Spinal cord (tissue), 10 donors: ENCODE measurements around the gene XAGE1B. TPM values are rescaled to one million over a fixed set of nuclear protein-coding genes. Genes with fewer than 3 reads are reported as not detected.
"Not testable (repeated sequence)": the region's sequence is repeated elsewhere in the genome, so short reads cannot be mapped to it uniquely, and the experiment has no call there.

Source experiments
- DNase-seq, 6 donors: peaks; one replicate each; pipeline versions ENCODE4 v3.0.0 to v3.0.0-alpha.2; 2013 to 2015; ENCODE audit warnings: low spot score in 6 of 6, low read depth in 4 of 6
- H3K27ac ChIP-seq: one replicate; pipeline ENCODE4 v1.5.1; 2013; ENCODE audit warnings: low read depth, low read length, control low read depth
- H3K27me3 ChIP-seq: one replicate; pipeline ENCODE4 v1.6.1; 2013; ENCODE audit warnings: low read length; ENCODE audit not compliant: control insufficient read depth, insufficient read depth
- H3K36me3 ChIP-seq: one replicate; pipeline ENCODE4 v1.6.1; 2013; ENCODE audit warnings: low read length; ENCODE audit not compliant: control insufficient read depth, insufficient read depth
- H3K4me1 ChIP-seq: one replicate; pipeline ENCODE4 v1.6.1; 2013; ENCODE audit warnings: low read length; ENCODE audit not compliant: control insufficient read depth, insufficient read depth
- H3K4me3 ChIP-seq: one replicate; pipeline ENCODE4 v1.5.1; 2013; ENCODE audit warnings: low read depth, low read length, control low read depth
- H3K9me3 ChIP-seq: one replicate; pipeline ENCODE4 v1.6.1; 2013; ENCODE audit warnings: low read length; ENCODE audit not compliant: control insufficient read depth, insufficient read depth
- WGBS: methylation state at CpG from one replicate; pipeline ENCODE4 v1.1.5; 2013; ENCODE audit warnings: missing lambda C conversion rate; ENCODE audit not compliant: insufficient coverage; 5-methylcytosine and 5-hydroxymethylcytosine counted together
- polyA plus RNA-seq, 2 donors: library from polyadenylated mRNA; unstranded; fragments of 120-200 nt; gene quantifications; one replicate each; pipeline ENCODE4 v1.2.1, GENCODE V29; 2013; ENCODE audit not compliant: insufficient read length in 2 of 2
- total RNA-seq, 2 donors: library from RNA; depleted of rRNA in 1 of 2; stranded (reverse); fragments of 120-200 nt in 1 of 2; fragments of >200 nt in 1 of 2; gene quantifications; one replicate each; pipeline versions ENCODE4 v1.2.3 to v1.2.4, GENCODE V29; 2013 to 2014
- donor health status: healthy.

The XAGE1B gene
- total and polyA plus RNA-seq, 4 donors, result not detected

GRCh38 chrX:52516110-52516986 is 515 bp downstream of the XAGE1B start:
- H3K4me3 ChIP-seq, H3K27ac ChIP-seq, DNase-seq, H3K36me3 ChIP-seq, H3K9me3 ChIP-seq, H3K27me3 ChIP-seq, H3K4me1 ChIP-seq: not testable (repeated sequence)
- no CpG with 5 or more reads among the region's 27 CpGs for WGBS

- H3K4me1 ChIP-seq, H3K36me3 ChIP-seq, DNase-seq, H3K9me3 ChIP-seq, H3K27ac ChIP-seq, H3K27me3 ChIP-seq, H3K4me3 ChIP-seq: not testable (repeated sequence)
- no CpG with 5 or more reads among the region's 6 CpGs for WGBS
These were observed 5.7 kb downstream of the XAGE1B start for GRCh38 chrX:52511126-52511525.

- 72% methylated on average over 6 of the region's 6 CpGs for WGBS
- Histone ChIP-seq H3K36me3 (no peaks in the 10 kb centered on the region), H3K27me3 (peaks cover 3% of the 10 kb centered on the region), H3K4me3 (no peak overlapping the region), H3K4me1 (no peaks in the 10 kb centered on the region), H3K27ac (no peak overlapping the region), H3K9me3 (no peaks in the 10 kb centered on the region)
- DNase-seq, result no peak
These were observed 6.9 kb downstream of the XAGE1B start for GRCh38 chrX:52509916-52510315.

DNA sequence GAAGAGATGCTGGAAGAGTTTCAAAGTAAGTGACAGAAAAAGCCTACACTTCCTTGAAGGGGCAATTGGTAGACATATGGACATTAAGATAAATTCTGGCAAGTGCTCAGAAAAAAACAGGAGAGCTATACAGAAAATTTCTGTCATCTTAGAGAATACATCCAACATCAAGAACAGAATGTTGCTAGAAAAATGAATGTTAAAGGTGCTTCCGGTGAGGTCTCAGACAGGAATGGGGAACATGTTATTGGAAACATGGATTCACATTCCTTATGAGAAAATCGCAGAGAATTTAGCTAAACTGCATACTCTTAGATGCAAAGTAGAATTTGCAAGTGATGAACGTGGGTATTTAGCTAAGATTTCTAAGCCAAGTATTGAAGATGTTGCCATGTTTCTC is 9.5 kb downstream of the XAGE1B start:
- WGBS, result 59% methylated on average over 2 of the region's 3 CpGs
- Histone ChIP-seq H3K27me3 (peaks cover 10% of the 10 kb centered on the region), H3K9me3 (no peaks in the 10 kb centered on the region), H3K27ac (no peak overlapping the region), H3K4me1 (no peaks in the 10 kb centered on the region), H3K4me3 (no peak overlapping the region), H3K36me3 (no peaks in the 10 kb centered on the region)
- peak in 1 of 6 donors; percentile 54 for DNase-seq

GRCh38 chrX:52504551-52504950 is 12.3 kb downstream of the XAGE1B start:
- no peaks in the 10 kb centered on the region for H3K36me3 ChIP-seq
- 88% methylated on average over 4 of the region's 4 CpGs for WGBS

GRCh38 chrX:52501362-52501761 is 15.5 kb downstream of the XAGE1B start:
- not testable (repeated sequence) for H3K9me3 ChIP-seq, H3K4me3 ChIP-seq, H3K4me1 ChIP-seq, H3K27ac ChIP-seq, H3K36me3 ChIP-seq, DNase-seq
- no CpG with 5 or more reads among the region's 6 CpGs for WGBS
- H3K27me3 ChIP-seq, result peaks cover 10% of the 10 kb centered on the region

More at GRCh38 chrX:52504551-52504950, 12.3 kb downstream of the XAGE1B start:
- no peak for DNase-seq
- Histone ChIP-seq H3K27ac (no peak overlapping the region), H3K4me1 (no peaks in the 10 kb centered on the region), H3K27me3 (peaks cover 10% of the 10 kb centered on the region), H3K4me3 (no peak overlapping the region), H3K9me3 (no peaks in the 10 kb centered on the region)

- H3K4me3 ChIP-seq, H3K4me1 ChIP-seq, H3K27ac ChIP-seq, H3K27me3 ChIP-seq, H3K9me3 ChIP-seq, H3K36me3 ChIP-seq, DNase-seq: not testable (repeated sequence)
- WGBS, result no CpG with 5 or more reads among the region's 5 CpGs
These were observed 20.5 kb downstream of the XAGE1B start for GRCh38 chrX:52496419-52496772.

DNA sequence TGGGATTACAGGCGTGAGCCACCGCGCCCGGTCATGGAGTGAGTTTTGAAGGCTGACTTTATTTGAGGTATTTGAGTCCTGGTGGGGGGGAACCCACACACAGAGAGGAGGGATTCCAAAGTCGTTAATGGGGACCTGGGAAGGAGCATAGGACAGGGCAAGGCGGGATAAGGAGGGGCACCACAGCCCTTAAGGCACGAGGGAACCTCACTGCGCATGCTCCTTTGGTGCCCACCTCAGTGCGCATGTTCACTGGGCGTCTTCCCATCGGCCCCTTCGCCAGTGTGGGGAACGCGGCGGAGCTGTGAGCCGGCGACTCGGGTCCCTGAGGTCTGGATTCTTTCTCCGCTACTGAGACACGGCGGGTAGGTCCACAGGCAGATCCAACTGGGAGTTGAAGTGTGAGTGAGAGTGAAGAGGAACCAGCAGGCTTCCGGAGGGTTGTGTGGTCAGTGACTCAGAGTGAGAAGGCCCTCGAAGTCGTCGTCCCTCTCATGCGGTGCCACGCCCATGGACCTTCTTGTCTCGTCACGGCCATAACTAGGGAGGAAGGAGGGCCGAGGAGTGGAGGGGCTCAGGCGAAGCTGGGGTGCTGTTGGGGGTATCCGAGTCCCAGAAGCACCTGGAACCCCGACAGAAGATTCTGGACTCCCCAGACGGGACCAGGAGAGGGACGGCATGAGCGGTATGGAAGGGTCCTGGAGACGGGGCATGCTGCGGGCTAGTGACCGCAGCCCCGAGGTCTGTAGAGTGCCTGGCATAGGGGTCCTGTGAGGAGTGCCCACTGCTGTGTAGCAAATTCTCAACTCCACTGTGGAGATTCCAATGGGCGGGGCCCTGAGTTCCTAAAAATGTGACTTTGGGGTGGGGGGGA is 21.1 kb downstream of the XAGE1B start, which contains the start of gene XAGE1A:
Gene XAGE1A, plus strand, starts transcription at position 264 of the 874 bp plus-strand sequence. CDS start 1,554 bp downstream, outside the sequence.
- not testable (repeated sequence) for DNase-seq, H3K4me3 ChIP-seq, H3K27me3 ChIP-seq, H3K4me1 ChIP-seq, H3K36me3 ChIP-seq, H3K27ac ChIP-seq, H3K9me3 ChIP-seq
- no CpG with 5 or more reads among the region's 41 CpGs for WGBS

DNA sequence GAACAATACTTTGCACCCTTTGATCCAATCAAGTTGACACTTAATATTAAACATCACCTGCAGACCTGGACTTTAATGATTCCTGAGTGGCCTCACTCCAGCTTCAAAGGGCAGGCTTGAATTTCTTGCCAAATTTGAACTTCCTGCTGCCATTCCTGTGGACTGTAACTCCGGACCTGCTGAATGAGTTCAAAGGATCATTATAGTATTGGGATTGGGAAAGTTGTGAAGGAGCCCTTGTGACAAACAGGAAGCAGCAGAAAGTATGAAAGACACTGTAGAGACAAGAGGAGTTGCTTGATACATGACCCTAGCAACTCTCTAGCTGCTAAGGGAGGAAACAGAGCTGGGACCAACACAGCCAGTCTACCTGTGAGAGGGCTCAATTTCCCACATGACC is 45.6 kb downstream of the XAGE1B start:
- not testable (repeated sequence) for H3K27me3 ChIP-seq, H3K9me3 ChIP-seq, H3K27ac ChIP-seq, H3K4me1 ChIP-seq, DNase-seq, H3K4me3 ChIP-seq, H3K36me3 ChIP-seq
- WGBS, result no CpG with 5 or more reads among the region's 1 CpG
